ENCODE data around the gene AJM1.
A peak's percentile ranks its signal among the peaks of the same experiment; 100 is the strongest.
"Not testable (repeated sequence)": the region's sequence is repeated elsewhere in the genome, so short reads cannot be mapped to it uniquely, and the experiment has no call there.

Gene AJM1

DNA sequence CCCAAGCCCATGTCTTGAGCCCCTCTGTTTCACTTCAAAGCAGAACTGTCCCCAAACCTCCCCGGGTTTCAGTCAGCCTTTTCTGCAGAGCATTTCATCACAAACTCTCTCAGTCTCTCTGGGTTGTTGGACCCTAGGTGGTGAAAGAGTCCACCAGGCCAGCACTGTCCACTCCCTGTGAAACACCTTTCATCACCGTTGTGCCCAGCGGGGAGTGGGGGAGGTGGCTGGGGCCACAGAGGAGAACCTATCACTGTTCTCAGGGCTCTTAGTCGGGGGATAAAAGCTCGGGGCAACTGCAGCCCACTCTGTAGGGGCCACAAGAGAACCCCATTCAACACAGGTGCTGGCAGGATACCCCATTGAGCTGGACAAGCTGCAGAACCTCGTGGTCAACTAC is 40.0 kb upstream of the AJM1 start:
- peaks cover 17% of the 10 kb centered on the region for H3K4me1 ChIP-seq (ENCODE audit: insufficient read depth, poor library complexity, severe bottlenecking)
- no peak overlapping the region for H3K27ac ChIP-seq (ENCODE audit: poor library complexity, severe bottlenecking)
- no peak for DNase-seq (ENCODE audit: low spot score)
- no peaks in the 10 kb centered on the region for H3K36me3 ChIP-seq (ENCODE audit: low read depth)
- H3K27me3 ChIP-seq (ENCODE audit: insufficient read depth, poor library complexity, severe bottlenecking): peaks cover 26% of the 10 kb centered on the region
- no peaks in the 10 kb centered on the region for H3K9me3 ChIP-seq (ENCODE audit: severe bottlenecking)
- ATAC-seq (ENCODE audit: low read depth): no peak
- TF ChIP-seq, protein P1, sequence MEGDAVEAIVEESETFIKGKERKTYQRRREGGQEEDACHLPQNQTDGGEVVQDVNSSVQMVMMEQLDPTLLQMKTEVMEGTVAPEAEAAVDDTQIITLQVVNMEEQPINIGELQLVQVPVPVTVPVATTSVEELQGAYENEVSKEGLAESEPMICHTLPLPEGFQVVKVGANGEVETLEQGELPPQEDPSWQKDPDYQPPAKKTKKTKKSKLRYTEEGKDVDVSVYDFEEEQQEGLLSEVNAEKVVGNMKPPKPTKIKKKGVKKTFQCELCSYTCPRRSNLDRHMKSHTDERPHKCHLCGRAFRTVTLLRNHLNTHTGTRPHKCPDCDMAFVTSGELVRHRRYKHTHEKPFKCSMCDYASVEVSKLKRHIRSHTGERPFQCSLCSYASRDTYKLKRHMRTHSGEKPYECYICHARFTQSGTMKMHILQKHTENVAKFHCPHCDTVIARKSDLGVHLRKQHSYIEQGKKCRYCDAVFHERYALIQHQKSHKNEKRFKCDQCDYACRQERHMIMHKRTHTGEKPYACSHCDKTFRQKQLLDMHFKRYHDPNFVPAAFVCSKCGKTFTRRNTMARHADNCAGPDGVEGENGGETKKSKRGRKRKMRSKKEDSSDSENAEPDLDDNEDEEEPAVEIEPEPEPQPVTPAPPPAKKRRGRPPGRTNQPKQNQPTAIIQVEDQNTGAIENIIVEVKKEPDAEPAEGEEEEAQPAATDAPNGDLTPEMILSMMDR (IDR thresholded peaks at IDR 0.05; ENCODE audit: poor library complexity, severe bottlenecking): no peak
- no peak overlapping the region for H3K4me3 ChIP-seq (ENCODE audit: severe bottlenecking)

DNA sequence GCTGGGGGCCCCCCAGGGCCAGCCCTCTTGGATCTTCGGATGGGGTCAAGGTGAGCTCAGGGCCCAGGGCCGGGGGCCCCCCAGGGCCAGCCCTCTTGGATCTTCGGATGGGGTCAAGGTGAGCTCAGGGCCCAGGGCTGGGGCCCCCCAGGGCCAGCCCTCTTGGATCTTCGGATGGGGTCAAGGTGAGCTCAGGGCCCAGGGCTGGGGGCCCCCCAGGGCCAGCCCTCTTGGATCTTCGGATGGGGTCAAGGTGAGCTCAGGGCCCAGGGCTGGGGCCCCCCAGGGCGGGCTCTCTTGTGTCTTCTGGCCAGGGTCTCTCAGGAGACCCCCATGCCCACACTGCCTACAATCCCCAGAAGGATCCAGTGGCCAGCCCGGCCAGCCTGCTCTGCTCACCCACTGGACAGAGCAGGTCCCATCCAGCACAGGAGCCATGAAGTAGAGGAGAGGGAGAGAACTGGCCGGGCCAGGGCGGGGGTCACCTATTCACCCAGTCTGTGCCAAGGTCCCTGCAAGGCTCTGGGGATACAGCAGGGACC is 39.2 kb upstream of the AJM1 start:
- ATAC-seq (ENCODE audit: low read depth); DNase-seq (ENCODE audit: low spot score); H3K36me3 ChIP-seq (ENCODE audit: low read depth); H3K9me3 ChIP-seq (ENCODE audit: severe bottlenecking); H3K27ac ChIP-seq (ENCODE audit: poor library complexity, severe bottlenecking); H3K4me3 ChIP-seq (ENCODE audit: severe bottlenecking): not testable (repeated sequence)
- Histone ChIP-seq H3K27me3 (ENCODE audit: insufficient read depth, poor library complexity, severe bottlenecking) (peaks cover 19% of the 10 kb centered on the region), H3K4me1 (ENCODE audit: insufficient read depth, poor library complexity, severe bottlenecking) (peaks cover 17% of the 10 kb centered on the region)

GRCh38 chr9:136803551-136804508 is 38.4 kb upstream of the AJM1 start:
- Histone ChIP-seq H3K27ac (ENCODE audit: poor library complexity, severe bottlenecking) (no peak overlapping the region), H3K4me3 (ENCODE audit: severe bottlenecking) (no peak overlapping the region), H3K9me3 (ENCODE audit: severe bottlenecking) (no peaks in the 10 kb centered on the region), H3K36me3 (ENCODE audit: low read depth) (no peaks in the 10 kb centered on the region), H3K27me3 (ENCODE audit: insufficient read depth, poor library complexity, severe bottlenecking) (peaks cover 11% of the 10 kb centered on the region), H3K4me1 (ENCODE audit: insufficient read depth, poor library complexity, severe bottlenecking) (peaks cover 17% of the 10 kb centered on the region)
- DNase-seq (ENCODE audit: low spot score): peak; percentile 70
- TF ChIP-seq, protein P1 (IDR thresholded peaks at IDR 0.05; ENCODE audit: poor library complexity, severe bottlenecking): no peak
- ATAC-seq (ENCODE audit: low read depth): no peak

DNA sequence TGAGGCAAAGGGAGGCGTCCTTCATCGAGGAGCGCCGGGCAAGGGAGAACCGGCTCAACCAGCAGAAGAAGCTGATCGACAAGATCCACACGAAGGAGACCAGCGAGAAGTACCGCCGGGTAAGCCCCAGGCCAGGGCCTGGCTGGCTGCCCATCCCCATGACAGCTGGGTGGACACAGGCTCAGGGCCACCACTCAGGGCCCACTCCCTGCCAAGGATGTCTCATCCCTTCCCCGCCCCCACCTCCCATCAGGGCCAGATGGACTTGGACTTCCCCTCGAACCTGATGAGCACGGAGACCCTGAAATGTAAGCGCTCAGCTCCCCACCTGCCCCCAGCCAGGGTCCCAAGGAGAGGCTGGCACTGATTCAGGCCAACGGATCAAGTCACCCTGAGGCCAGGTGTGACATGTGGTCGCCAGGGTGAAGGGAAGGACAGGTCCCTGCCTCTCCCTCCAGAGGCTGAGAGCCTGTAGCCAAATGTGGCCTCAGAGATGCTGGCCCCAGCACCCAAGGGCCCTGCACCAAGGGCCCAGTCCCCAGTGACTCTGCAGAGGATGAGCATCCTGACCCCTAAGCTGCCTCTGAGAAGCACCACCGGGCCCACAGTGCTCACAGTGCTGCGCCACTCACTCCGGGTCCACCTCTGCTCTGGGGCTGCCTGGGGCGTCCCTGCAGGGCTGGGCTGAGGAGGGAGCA is 37.6 kb upstream of the AJM1 start:
- no peak overlapping the region for H3K4me3 ChIP-seq (ENCODE audit: severe bottlenecking)
- TF ChIP-seq, protein P1 (IDR thresholded peaks at IDR 0.05; ENCODE audit: poor library complexity, severe bottlenecking): no peak
- H3K4me1 ChIP-seq (ENCODE audit: insufficient read depth, poor library complexity, severe bottlenecking): peaks cover 19% of the 10 kb centered on the region
- peaks cover 3% of the 10 kb centered on the region for H3K27me3 ChIP-seq (ENCODE audit: insufficient read depth, poor library complexity, severe bottlenecking)
- H3K9me3 ChIP-seq (ENCODE audit: severe bottlenecking): no peaks in the 10 kb centered on the region
- H3K36me3 ChIP-seq (ENCODE audit: low read depth): peaks cover 7% of the 10 kb centered on the region
- no peak for ATAC-seq (ENCODE audit: low read depth)
- no peak for DNase-seq (ENCODE audit: low spot score)
- no peak overlapping the region for H3K27ac ChIP-seq (ENCODE audit: poor library complexity, severe bottlenecking)

DNA sequence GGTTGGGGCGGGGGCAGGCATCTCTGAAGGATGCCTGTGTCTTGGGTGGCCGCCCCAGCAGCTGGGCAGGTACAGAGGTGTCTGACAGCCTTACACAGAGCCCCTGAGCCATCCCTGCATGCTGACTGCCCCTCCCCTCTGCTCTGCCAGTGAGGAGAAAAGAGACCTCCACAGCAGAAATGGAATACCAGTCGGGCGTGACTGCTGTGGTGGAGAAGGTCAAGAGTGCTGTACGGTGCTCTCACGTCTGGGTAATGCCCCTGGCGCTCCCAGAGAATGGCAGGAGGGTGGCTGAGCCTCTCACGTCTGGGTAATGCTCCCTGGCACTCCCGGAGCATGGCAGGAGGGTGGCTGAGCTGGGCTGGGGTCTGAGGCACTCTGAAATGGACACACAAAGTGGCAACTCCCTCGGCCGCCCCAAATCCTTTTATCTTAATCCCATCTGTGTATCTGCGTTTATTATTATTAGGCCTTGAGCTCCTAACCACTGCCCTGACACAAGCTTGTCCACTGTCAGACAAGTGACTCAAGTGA is 37.0 kb upstream of the AJM1 start:
- Histone ChIP-seq H3K4me3 (ENCODE audit: severe bottlenecking) (no peak overlapping the region), H3K4me1 (ENCODE audit: insufficient read depth, poor library complexity, severe bottlenecking) (peaks cover 22% of the 10 kb centered on the region), H3K27me3 (ENCODE audit: insufficient read depth, poor library complexity, severe bottlenecking) (no peaks in the 10 kb centered on the region), H3K9me3 (ENCODE audit: severe bottlenecking) (no peaks in the 10 kb centered on the region), H3K36me3 (ENCODE audit: low read depth) (peaks cover 13% of the 10 kb centered on the region), H3K27ac (ENCODE audit: poor library complexity, severe bottlenecking) (no peak overlapping the region)
- no peak for ATAC-seq (ENCODE audit: low read depth)
- no peak for DNase-seq (ENCODE audit: low spot score)
- TF ChIP-seq, protein P1 (IDR thresholded peaks at IDR 0.05; ENCODE audit: poor library complexity, severe bottlenecking): no peak
